Embryonic facial prominence (tissue), 1 donor: ENCODE measurements around the gene ISM1.

Experiments
- DNase-seq: peaks from one replicate; pipeline ENCODE4 v3.0.0-alpha.2; 2016; ENCODE audit errors: extremely low spot score

ISM1 gene

DNA sequence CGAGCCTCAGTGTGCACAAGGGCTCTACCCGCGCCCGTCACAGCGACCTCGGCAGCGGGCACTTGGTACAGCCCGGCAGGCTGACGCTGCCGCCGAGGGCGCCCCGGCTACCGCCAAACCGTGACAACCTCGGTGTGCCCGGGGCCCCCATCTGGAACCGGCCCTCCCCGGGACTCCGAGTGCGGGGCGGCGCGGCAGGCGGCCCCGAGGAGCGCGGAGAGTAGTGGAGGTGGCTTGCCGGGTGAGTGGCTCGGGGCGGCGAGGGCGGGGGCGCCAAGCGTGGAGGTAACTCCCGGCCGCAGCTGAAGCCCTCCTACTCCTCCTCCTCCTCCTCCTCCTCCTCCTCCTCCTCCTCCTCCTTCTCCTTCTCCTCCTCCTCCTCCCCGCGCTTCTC is at the start of gene ISM1:
Gene ISM1, plus strand, starts transcription at position 371 of the 394 bp plus-strand sequence. CDS start 503 bp downstream, outside the sequence.
- DNase-seq: no peak

DNA sequence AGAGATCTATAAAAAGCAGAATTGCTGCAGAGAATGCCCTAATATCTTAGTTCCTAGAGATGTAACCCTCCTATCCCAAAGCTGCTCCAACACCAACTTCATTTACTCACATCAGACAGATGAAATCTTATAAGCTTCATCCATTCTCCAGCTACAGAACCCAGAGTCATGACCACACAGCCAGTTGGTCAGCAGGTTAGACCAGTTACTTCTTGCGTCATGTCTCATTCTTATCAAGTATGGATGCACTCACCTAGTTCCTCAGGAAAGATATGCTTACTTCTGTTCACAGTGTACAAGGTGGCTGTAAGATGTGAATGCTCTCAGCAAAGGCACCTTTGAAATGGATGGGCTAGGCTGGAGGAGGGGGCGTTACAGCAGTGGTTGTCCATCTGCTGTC is 47.9 kb upstream of the ISM1 start:
- DNase-seq: no peak

DNA sequence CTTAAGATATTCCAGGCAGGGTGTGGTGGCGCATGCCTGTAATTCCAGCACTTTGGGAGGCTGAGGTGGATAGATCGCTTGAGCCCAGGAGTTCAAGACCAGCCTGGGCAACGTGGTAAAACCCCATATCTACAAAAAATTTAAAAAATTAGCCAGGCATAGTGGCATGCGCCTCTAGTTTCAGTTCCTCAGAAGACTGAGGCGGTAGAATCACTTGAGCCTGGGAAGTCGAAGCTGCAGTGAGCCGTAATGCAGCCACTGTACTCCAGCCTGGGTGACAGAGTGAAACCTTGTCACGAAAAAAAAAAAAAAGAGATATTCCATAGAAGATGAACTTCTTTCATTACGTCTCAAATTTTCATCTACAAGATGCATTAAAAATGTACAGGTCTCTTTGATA is 46.7 kb upstream of the ISM1 start:
- no peak for DNase-seq

DNA sequence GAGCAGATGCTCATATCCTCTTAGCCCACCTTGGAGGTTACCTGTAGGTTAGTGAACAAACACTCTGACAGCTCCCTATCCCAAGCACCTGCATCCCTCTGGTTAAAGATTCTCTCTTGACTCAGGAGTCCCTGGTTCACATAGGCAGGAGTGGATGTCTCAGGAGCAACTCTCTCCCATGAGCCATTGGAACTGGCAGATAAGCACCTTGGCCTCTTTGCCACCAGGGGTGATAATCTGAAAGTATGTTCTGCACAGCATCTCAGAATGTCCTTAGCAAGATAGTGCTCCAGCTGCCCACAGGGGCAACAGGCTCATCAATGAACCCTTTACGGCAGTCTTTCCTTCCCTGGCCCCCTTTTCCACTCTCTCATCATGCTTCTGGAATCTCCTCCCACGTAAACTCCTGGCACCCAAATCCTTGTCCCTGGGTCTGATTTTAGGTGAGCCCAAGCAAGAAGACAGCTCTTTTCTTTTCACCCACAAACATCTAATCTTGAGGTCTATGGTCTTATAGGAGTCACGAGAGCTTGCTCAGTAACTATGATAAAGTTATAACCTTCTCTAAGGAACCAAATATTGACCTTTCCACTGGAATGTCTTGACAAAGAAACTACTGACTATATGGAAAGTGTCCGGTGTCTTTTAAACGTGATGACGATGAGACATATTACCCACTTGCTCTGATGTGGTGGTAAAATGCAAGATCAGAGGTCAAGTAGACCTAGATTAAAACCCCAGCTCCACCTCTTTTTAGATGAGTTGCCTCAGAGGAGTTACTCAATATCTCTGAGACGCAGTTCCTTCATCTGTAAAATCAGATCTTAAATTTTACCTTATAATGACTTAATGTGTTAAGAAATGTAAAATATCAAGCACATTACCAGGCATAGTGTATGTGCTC is 39.8 kb upstream of the ISM1 start:
- no peak for DNase-seq

DNA sequence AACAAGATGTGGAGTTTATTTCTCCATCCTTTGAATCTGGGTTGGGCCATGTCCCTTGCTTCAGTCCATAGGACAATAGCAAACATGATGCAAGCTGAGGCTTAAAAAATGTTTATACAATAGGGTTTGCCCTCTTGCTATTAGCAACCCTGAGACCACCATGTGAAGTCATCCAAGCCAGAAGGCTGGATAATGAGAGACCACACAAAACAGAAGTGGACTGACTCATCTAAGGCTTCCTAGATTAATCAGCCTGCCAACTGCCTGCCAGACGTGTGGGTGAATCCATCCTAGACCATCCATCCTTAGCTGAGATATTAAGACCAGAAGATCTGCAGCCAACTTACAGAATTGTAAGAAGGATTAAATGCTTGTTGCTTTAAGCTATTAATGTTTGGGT is 38.1 kb upstream of the ISM1 start:
- DNase-seq: no peak

DNA sequence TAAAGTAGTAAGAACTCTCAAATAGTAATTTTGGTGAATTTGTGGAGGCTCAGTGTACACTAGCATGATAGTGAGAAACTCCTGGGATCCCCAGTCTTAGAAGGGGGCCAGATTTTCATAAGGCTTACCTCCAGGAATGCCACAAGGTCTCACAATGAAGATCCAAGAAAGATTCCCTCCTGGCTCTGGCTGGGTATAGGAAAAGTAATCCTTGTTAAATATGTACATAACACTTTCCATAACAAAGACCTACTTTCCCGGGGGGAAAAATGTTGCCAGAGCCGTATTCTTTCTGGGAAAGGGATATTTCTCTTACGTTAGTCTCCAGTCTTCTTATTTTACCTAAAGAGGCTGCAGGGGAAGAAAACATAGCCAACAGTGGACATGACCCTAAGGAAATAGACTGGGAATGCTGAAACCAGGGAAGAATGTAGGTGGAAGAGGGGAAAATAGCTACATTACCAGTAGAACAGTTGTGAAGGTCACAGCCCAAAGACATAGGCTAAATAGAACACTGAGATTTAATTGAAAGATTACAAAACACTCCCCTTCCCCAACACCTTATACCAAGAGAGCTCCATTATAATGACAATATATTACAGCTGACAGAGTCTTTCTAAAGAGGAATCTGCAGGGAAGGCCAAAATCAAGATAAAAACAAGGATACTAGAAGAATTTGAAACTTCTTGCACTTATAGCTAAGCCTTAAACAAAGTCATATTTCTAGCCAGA is 34.9 kb upstream of the ISM1 start:
- no peak for DNase-seq

DNA sequence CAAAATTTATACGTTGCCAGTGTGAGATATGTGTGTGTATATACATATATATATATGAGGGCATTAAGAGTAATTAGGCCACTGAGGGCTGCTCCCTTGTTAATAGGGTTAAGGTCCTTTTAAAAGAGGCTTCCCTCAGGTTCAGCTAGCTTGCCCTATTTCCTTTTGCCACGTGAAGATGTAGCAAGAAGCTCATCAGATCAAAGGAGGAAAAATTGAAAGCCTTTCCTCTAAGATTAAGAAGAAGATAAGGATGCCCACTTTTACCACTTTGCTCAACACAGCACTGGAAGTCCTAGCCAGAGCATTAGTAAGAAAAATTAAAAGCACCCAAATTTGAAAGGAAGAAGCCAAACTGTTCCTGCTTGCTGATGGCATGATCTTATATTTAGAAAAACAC is 33.2 kb upstream of the ISM1 start:
- DNase-seq: no peak

DNA sequence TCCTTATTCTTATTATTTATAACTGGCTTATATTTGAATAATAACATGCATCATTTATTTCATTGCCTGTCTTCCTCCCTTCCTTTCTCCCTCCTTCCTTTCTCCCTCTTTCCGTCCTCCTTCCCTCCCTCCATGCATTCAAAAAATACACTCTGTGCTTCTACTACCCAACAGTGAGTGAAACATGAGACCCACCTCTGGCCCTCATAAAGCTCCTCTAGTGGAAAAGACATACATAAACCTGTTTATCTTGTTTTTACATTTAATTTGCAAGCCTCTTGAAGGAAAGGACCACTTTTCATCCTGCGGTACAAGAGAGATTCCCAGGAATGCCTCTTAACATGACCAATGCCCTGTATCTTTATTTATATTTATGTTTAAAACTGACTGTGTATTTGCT is 21.8 kb upstream of the ISM1 start:
- DNase-seq: no peak

DNA sequence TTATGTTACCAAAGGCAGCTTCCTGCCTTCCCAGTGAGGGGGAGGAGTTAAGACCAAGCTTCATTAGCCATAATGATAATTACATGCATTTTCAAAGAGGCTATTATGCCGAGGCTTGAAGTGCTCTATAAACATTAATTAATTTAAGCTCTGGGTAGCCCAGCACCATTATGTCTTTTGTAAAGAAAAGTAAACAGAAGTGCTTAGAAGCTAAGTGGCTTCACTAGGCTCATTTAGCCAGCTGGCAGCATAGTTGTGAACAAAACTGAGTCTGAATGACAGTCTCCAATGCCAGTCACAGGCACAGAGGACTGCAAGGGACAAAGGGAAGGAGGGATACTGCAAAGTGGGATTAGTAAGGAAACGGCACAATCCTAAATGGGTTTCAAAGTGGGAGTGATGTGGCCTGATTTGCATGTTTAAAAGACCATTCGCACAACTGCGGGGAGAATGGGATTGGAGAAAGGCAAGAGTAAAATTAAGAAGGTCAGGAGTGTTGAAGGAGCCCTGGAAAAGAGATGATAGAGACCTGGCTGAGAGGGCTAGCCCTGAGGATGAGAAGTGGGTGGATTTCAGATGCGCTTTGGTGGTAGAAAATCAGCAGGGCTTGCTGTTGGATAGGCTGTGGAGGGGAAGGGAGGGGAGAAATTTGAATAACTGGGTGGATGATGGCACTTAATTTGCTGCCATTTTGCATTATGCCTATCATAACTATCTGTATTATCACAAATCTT is 20.1 kb upstream of the ISM1 start:
- no peak for DNase-seq

DNA sequence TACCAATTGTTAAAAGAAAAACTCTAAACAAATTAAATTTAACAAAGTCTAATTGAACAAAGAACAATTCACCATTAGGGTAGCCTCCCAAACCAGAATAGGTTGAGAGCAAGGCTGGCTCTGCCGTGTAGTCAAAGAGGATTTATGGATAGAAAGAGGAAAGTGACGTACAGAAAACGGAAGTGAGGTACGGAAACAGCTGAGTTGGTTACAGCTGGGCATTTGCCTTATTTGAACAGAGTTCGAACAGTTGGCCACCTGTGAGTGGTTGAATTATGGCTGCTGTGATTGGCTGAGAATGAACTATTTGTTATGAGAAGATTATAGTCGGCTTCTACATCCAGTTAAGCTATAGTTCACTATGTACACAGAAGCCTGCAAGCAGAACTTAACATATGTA is 18.5 kb upstream of the ISM1 start:
- no peak for DNase-seq

DNA sequence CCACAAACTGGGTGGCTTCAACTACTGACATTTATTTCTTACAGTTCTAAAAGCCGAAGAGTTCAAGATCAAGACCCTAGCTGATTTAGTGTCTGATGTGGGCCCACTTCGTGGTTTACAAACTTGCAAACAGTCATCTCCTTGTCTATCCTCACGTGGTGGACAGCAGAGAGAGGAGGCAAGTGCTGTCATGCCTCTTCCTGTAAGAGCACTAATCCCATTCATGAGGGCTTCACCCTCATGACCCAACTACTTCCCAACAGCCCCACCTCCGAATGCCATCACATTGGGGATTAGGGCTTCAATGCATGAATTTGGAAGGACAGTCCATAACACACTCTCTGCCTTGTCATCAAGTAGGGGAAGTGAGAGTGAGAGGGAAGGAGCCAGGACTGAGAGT is 15.6 kb upstream of the ISM1 start:
- no peak for DNase-seq

DNA sequence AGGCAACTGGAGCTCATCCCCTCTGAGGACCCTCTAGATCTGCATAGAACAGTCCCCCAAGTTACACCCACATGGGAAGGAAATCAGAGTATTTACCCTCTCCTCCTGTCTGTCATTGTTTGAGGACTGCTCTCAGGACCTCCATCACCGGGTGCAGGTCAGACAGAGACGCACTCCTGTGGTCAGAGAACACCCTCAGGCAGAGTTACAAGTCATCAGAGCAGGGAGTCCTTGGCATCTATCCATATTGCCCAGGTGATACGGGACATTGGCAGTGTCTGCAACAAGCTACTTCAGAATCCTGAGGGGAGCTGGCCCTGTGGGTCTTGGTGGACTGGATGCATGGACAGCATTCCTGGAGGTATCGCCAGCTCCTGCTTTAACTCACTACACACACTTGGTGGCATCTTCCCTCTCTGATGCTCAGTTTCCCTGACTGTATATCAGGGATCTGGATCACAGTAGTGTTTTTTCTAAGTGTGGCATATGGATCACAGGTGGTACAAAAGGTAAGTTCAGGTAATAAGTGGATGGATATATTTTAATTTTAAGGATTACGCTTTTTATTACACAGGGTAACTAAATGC is 15.1 kb upstream of the ISM1 start:
- no peak for DNase-seq

DNA sequence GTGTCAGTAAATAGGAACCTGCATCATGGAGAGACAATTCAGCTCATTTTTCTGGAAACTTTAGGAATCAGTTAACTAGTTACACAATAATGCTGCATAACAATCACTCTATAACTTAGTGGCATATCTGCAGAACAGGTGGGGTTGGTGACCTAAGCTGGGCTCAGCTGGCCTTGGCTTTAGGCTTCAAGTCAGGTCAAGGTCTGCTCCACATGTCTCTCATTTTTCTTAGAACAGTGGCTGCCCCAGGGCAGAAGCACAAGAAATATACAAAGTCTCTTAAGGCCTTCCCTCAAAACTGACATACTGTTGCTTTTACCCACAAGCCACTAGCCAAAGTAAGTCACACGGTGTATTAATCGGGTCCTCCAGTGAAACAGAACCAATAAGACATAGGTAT is 14.1 kb upstream of the ISM1 start:
- DNase-seq: no peak

DNA sequence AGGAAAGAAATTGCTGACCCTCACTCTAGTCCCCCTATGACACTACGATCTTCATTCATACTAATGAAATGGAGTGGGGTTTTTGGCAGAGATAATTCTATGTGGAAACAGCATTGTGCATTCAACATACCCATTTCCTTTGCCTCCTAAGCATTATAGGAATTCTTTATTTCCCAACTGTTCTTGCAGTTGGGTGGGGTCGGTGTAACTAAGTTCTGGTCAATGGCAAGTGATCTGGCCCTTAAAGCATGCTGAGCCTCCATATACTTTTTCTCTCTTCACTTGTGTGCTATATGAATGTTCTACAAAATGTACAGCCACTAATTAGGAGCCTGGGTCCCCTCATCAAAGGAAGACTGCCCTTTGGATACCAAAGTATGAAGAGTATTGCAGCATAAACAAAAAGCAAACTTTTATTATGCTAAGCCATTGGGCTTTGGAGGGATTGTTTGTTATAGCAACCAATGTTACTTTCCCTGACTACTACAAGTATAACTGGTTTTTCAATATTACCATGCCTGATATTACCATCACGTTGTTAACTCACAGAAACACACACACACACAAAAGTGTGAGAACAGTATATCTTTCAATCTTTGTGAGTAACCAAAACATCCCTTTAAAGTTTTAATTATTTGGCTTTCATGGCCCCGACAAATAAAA is 9.0 kb upstream of the ISM1 start:
- no peak for DNase-seq

DNA sequence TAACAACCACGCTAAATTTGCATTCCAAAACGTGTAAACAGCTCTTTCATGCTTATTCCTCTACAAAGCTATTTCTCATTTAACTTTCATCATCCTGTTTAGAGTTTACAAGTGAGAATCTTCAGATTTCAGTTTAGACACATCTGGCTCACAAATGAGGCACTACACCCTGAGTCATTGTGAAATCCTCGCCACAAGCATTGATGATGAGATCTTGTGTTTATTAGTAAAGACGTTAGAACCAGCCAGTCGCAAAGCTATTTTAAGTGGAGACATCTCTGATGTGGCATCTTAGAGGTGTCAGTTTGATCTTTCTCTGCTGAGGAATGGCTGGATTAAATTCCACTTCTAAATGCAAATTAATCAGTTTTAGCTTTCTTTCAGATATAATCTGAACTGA is 8.3 kb upstream of the ISM1 start:
- no peak for DNase-seq

DNA sequence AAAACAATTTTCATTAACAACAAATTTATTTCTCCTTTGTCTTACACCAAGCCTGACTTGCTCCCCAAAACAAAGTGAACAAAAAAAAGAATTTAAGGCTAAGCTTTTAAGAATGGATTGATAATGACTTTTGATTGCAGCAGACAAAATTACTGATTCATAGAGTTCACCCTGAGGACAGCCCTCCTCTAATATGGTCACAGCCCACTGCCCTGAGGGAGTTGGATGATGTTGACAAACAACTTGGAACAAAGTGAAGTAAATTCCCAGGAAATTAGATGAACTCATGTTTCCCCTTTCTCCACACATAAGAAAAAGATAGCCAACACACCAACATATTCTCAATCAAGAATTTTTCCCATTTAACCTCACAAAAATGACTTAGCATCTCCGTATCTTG is 7.7 kb upstream of the ISM1 start:
- no peak for DNase-seq

DNA sequence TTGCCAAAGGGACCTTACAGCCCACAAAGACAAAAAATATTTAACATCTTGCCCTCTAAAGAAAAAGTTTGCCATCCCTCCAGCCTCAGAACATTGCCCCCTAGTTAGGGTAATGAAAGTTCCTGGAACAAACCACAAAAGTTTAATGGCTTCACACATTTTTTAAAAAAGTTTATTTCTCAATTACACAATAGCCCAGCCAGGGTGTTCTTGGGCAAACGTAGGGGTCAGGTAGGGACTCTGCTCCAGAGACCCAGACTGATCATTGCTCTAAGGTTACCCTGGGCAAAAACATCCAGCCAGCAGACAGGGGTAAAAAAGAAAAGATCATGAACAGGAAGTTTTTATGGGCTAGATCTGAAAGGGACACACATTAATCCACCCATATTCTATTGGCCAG is 4.5 kb upstream of the ISM1 start:
- no peak for DNase-seq

DNA sequence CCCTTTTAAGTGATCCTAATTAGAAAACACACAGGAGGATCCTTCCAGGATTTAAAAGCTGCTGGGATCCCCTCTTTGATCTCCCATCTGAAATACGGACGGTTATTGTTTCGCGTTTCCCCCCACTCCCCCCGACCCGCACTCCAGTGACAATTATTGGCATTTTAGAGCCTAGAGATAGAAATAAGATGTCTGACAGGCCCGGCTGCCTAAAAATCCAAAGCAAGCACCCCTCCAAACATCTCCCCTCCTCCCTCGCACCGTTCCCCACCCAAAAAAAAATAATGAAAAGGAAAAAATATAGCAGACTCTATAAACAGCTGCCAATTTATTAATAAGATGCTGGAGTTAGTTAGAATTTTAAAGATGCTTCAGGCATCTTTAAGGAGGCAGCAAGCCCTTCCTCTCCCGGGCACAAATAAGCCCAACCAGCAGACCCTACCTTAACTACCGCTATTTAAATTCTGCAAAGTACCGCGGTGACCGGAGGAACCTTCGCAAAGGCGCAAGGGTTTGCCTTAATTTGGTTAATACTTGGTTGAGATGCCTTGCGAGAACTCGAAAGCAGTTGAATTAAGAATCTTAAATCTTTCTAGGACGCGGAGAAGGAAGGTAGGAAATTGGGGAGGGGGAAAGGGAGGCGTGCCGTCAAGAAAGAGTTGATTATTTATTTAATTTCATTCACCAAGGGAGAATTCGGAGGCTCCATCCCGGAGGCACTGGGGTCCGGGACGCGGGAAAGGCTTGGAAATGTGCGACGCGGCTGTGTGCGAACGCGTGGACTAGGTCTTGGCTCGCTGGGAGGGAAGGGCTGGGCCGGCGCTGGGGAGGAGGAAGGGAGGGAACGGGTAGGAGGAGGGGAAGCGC is 1.5 kb upstream of the ISM1 start:
- no peak for DNase-seq

DNA sequence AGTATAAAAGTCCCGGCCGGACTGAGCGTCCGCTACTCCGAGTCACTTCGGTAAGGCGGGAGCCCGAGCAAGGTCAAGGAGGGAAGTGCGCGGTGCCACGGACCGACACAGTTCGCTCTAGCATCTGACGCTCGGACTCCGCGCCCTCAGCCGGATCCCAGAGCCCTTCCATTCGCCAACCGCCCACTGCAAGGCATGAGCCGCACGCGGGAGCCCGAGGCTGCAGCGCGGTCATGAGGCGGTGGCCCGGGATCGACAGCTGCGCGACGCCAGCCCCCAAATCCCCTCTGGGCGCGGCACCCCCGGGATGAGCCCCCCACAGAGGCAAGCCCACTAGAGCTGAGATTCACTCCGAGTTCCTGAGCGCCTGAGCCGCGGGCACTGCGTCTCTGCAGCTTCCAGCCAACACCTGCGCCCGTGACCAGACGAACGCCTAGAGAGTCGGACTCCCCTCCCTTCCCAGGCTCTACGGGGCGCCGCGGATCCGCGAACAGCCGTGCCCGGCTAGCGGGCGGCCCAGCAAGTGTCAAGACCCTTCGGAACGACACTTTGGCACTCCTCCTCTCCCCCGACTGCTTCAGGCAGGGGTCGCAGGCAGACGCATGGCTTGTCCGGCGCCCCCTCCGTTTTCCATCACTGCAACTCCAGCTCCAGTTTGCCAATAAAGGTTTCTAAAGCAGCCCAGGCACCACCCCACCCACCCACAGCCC is 725 bp upstream of the ISM1 start:
- DNase-seq: no peak

DNA sequence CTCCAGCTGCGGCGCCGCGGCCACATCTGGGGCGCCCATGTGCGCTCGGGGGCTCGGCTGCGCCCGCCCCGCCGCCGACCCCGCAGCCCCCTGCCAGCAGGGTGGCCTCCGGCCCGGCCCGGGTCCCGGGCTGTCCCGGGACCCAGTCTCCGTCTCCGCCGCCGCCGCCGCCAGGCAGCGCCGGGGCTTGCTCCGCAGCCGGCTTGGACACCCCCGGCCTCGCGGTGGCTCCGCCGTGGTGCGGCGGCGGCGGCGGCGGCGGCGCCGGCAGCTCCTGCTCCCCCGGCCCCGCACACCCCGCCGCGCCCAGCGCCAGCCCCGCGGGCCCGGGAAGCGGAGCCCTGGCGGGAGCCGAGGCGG is 219 bp downstream of the ISM1 start:
- no peak for DNase-seq
